HG03432 (cell line): ENCODE results near the gene MYO15A.
A peak's percentile ranks its signal among the peaks of the same experiment; 100 is the strongest.

Experiments used
- ATAC-seq: cut with Tn5 transposase; IDR thresholded peaks from one replicate; pipeline ENCODE4 v1.9.1; 2021; ENCODE audit warnings: mild to moderate bottlenecking, moderate library complexity; ENCODE audit not compliant: unreplicated experiment

MYO15A gene

DNA sequence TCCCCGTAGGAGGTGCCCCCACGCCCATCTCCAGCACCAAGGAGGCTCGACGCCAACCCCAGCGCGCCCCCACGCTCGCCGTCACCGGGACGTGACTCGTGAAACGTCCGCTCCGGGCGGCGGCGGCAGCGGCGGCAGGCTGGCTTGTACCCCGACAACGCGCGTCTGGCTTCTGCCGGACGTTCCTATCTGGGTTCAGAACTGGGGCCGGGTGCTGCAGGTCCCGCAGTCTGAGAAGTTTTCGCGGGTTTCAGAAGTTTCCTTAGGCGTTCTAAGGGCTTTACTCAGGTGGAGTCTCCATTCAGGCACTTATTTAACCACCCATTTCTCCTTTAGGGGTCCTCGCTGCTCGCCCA lies 74.4 kb downstream of the MYO15A start:
- peak; percentile 48 for ATAC-seq

GRCh38 chr17:18183334-18184142 lies 75.0 kb downstream of the MYO15A start, which contains the start of gene ALKBH5:
Gene ALKBH5, plus strand, starts transcription at chr17:18183828. Its CDS starts 416 bp downstream, at chr17:18184244.
- ATAC-seq, result peak; percentile 75

- peak; percentile 11 for ATAC-seq
These were observed 75.8 kb downstream of the MYO15A start for GRCh38 chr17:18184143-18185031.

- ATAC-seq, result no peak
These were observed 76.8 kb downstream of the MYO15A start for GRCh38 chr17:18185391-18185790.

DNA sequence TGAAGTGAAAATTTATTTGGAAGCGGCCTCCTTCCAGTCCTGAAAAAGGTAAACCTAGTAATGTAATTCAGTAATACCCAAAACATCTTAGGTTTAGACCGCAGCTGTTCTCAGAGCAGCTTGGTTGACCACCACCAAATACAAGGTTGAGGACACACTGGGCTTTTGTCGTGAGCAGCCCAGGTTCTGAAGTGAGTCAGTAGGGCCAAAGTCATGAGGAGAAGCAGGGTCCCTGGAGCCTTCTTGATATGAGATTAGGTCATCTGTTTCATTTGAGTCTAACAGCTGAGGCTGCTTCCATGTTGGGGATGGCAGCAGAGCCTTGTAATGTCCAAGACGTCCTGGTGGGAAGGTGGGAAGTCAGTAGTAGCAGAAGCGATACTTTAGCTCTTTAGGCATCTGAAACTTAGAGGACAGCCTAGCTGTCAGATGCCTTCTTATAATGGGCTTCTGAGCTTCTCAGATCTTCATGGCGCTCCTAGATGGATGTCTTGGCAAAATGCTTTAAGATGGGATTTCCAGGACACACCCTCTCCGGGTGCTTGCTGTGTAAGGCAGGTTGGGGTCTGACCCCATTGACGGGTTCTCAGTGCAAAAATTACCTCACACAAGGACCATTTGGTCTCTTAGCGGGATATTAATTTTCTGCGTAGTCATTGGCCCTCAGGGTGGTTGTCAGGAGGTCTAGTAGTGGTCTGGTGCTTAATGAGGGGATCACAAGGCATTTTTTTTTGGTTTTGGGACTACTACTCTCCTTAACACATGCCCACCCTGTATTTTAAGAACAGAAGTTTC lies 77.5 kb downstream of the MYO15A start:
- ATAC-seq, result no peak

DNA sequence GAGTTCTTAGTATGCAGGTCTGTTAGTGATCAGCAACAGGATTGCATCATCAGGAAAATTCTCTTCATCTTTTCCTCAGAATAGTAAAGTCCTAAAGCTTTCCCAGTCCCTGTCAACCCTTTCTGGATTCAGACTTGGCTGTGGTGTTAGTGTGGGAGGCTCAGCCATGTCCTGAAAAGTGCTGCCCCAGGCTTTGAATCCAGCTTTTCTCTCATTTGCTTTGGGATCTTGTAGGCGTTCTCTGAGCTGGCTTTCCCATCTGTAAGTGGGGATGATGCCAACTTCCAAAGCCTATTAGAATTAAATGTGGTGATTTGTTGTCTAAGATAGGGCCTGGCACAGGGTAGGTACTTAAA lies 78.0 kb downstream of the MYO15A start:
- no peak for ATAC-seq

GRCh38 chr17:18187226-18187625 lies 78.7 kb downstream of the MYO15A start:
- no peak for ATAC-seq

DNA sequence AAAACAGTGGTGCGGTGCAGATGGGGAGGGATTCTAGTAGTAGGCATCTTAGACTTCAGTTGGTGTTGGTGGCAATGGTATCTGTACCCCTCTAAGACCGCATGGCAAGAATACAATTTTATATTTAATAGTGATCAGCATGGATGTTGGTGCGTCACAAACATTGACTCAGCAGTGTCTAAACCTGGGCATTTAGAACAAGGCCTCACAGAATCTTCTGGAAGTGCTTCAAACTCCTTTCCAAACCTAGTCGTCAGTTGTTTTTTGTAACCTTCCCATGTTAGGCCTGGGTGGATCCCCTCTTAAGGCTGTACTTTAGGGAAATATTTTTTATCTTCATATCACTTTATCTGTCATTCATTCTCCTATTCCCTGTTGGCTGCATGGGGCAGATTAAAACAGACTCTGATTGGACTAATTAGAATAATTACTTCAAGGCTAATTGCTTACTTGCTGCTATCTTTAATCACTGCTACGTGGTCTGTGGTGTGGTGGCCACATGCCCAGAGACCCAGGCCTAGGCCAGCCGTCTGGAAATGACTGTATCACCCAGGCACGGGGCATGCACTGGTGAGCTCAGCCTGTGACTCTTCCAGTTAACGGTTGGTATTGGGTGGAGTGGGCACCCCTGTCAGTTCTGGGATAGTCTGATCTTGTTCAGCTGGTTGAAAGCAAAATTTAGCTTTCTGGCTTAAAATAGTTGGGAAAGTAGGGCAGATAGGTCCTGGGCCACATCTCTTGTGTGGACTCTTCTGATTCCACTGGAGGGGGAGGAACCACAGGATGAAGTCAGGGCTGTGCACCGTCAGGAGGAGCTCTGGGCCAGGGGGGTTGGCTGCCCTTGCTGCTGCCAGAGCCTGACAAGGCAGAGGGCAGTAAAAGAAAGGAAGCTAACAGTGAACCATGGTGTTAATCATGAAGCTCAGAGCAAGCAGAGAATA lies 79.5 kb downstream of the MYO15A start:
- no peak for ATAC-seq

- ATAC-seq, result no peak
These were observed 82.2 kb downstream of the MYO15A start for GRCh38 chr17:18190628-18191235.

DNA sequence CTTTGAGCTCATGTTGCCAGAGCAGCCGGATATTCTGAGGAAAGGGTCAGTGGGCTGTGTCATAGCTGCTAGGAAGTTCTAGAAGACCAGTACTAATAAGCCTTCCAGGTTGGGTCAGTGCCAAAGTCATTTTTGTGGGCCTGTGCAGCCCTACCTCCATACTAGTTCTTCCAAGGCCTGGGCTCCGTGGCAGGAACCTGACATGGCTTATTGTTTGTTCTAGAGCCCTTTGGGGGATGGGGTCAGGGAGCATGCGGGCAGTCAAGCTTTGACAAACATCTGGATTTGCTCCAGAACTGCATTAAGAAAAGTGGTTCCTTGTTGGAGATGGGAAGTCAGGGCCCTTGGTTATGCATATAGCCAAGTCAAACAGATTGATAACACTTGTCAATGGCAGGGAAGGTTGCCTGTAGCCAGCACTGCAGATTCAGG lies 82.7 kb downstream of the MYO15A start:
- ATAC-seq, result no peak

GRCh38 chr17:18191967-18192366 lies 83.4 kb downstream of the MYO15A start:
- no peak for ATAC-seq

- no peak for ATAC-seq
These were observed 85.8 kb downstream of the MYO15A start for GRCh38 chr17:18194394-18194793.

- no peak for ATAC-seq
These were observed 86.2 kb downstream of the MYO15A start for GRCh38 chr17:18194804-18195203.

DNA sequence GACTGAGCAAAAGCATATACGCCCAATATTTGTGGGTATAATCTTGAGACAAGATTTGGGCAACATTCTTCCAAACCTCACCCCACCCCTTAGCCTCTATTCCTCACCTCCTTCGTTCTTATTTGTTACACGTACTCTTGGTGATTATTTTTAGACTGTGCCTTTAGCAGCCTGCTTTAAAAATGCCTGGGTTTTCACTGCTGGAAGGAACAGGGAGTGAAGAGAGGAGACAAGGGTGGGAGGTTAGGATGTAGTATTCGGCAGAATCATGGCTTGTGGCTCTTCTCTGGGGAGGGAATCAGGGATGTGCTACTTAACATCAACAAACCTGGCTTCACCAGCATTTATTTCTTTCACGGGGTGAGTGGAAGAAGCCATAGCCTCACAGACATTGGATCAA lies 86.7 kb downstream of the MYO15A start:
- no peak for ATAC-seq

DNA sequence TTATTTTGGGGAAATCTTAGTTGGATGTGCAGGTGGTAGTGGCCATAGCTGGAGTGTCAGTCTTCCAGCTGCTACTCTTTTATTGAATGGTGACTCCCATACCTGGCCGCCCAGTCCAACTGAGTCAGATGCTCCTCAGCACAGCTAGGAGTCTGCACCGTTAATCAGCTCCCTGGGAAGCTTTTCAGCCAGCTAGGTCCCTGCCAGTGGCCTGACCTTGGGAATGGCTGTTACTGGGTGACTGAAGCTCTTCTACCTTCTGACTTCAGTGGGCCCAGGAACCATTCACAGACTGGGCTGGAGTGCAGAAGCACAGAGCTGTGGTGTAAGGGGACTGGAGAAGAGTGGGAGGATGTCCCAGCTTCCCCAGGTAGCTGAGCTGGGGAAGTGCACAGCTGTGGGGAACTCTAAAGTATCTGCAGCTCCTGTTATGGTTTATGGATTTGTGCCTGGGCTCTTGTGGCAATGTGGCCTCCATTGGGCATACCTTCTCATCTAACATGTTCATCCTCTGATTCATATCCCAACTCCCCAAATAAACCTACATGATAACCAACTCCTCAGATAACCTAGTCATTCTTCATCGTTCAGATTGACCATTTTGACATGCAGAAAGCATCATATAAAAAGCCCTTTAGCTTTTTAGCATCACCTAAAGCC lies 89.1 kb downstream of the MYO15A start:
- ATAC-seq, result no peak

DNA sequence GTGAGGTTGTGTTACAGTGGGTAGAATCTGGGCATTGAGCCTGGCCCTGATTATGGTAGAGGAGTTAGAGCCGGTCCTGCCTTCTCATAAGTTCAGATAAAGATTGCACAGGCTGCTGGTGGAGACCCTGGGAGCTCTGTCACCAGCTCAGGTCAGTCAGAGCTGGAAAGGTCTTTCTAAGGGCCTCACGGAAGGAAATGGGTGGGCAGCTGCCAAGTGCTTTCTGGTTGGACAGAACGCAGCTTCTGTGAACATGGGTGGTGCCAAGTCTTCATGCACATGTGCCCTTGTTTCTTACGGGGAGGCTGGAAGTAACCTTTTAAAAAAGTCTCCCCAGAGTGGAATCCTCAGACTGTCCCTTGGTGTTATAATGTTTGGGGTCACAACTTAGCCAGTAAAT lies 90.0 kb downstream of the MYO15A start:
- ATAC-seq, result no peak

GRCh38 chr17:18201108-18201507 lies 92.6 kb downstream of the MYO15A start:
- no peak for ATAC-seq

GRCh38 chr17:18203308-18203707 lies 94.8 kb downstream of the MYO15A start:
- ATAC-seq, result no peak

- ATAC-seq, result no peak
These were observed 97.3 kb downstream of the MYO15A start for GRCh38 chr17:18205861-18206260.
